Activated T-cell treated with anti-CD3 and anti-CD28 coated beads for 1 hour (primary cell): ENCODE data around the gene MUC2.

Source experiments
- DNase-seq: peaks from one replicate; pipeline ENCODE4 v3.0.0-alpha.2; 2020; ENCODE audit warnings: low read depth

The MUC2 gene

GRCh38 chr11:1087961-1088926 is 13.6 kb downstream of the MUC2 start:
- no peak for DNase-seq

GRCh38 chr11:1088927-1089737 is 14.5 kb downstream of the MUC2 start:
- no peak for DNase-seq

GRCh38 chr11:1089738-1090599 is 15.3 kb downstream of the MUC2 start:
- no peak for DNase-seq

GRCh38 chr11:1090600-1091331 is 16.1 kb downstream of the MUC2 start:
- no peak for DNase-seq

GRCh38 chr11:1091332-1092083 is 16.8 kb downstream of the MUC2 start:
- no peak for DNase-seq

GRCh38 chr11:1092145-1092670 is 17.5 kb downstream of the MUC2 start:
- no peak for DNase-seq

GRCh38 chr11:1092919-1093318 is 18.2 kb downstream of the MUC2 start:
- no peak for DNase-seq

GRCh38 chr11:1099519-1100355 is 25.1 kb downstream of the MUC2 start:
- no peak for DNase-seq

- no peak for DNase-seq
Observed at GRCh38 chr11:1100417-1101245, 26.0 kb downstream of the MUC2 start.

- no peak for DNase-seq
Observed at GRCh38 chr11:1101318-1102089, 26.8 kb downstream of the MUC2 start.

- DNase-seq = no peak
Observed at GRCh38 chr11:1102221-1102971, 27.7 kb downstream of the MUC2 start.

GRCh38 chr11:1102996-1103395 is 28.3 kb downstream of the MUC2 start:
- no peak for DNase-seq

- DNase-seq = no peak
Observed at GRCh38 chr11:1103401-1104360, 29.0 kb downstream of the MUC2 start.

GRCh38 chr11:1104411-1105182 is 29.9 kb downstream of the MUC2 start:
- no peak for DNase-seq

GRCh38 chr11:1105183-1105565 is 30.5 kb downstream of the MUC2 start:
- no peak for DNase-seq
